Measurements from ENCODE around the gene BSDC1.

Gene BSDC1

DNA sequence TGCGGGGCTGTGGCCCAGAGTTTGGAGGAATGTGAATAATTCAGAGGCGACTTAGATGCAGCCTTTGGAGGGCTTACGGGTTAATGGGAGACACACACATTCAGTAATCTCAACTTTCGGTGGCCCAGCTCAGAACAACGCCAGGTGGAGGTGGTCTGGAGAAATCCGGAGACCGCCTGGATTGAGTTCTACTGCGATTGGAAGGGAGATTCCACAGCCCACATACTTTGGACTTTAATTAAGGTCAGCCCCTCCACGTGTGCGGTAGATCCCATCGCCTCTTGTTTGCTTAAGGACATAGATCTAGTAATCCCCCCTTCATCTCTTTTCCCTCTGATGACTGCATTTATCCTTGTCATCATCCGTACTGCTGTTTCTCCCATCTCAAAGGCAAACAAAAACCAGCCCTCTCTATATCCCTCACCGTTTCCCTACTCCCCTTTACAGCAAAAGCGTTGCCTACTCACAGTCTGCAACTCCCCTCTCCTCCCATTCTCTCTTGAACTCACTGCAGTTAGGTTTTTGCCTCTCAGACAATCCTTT lies 720 bp upstream of the BSDC1 start:
- no peak for DNase-seq (ENCODE audit: low read depth, low spot score)

- no peak for DNase-seq (ENCODE audit: low read depth, low spot score)
These were observed 455 bp downstream of the BSDC1 start for GRCh38 chr1:32393832-32394140.

DNA sequence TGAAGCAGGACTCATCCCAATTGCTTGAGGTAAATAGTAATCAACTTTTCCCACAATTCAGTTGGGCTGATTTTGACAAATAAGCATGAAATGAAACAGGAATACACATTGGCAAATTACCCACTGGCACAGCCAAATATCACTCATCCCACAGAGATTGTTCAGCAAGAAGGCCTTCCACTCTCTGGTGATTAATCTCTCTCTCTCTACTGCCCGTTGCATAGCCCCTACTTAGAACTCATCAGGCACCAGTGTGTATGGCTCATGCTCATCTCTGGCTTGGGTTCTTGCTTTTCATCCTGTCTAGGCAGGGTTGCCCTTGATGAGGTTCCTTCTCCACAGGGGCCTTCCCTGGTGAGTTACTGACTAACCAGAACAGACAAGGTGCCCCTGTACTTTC lies 1.1 kb downstream of the BSDC1 start:
- no peak for DNase-seq (ENCODE audit: low read depth, low spot score)

- DNase-seq (ENCODE audit: low read depth, low spot score), result no peak
These were observed 1.9 kb downstream of the BSDC1 start for GRCh38 chr1:32392325-32392724.

DNA sequence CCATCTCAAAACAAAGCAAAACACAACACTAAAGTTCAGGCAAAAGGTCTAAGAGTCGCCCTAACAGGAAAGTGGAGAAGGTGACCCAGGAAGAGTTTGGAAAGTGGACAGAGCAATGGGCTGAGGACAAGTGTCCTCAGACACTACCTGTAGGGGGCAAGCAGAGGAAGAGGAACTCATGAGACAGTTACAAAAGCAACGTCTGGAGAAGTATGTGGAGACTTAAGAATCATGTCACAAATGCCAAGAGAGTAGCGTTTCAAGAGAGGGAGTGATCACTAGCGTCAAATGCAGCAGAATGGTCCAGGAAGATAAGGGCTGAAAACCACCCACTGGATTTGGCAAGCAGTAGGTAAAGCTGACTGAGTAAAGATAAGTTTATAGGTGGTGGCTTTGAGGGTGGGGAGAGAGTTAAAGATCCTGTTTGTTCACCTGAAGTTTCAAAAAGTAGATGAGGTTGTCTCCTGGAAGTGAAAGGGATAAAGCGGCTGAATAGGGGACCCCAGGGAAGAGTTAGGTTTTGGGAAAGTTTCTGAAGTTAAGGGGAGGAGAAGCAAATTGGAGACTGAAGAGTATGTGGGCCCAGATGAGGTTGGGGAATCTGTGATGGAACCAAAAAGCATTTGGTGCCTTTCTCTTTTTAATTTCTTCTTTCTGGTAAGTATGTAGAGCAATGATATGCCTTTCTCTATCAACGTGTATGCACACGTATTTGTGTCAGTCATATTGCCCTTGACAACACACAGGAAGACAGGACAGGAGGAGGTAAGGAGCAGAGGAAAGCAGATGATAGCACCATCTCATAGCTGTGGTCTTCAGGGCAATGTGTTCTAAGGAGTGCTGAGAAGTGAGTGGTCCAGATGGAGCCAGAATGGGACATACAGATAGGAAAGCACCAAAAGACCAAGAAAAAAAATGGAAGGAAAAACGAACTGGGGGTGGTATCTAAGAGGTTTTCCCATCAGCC lies 3.1 kb downstream of the BSDC1 start:
- DNase-seq (ENCODE audit: low read depth, low spot score), result no peak

- no peak for DNase-seq (ENCODE audit: low read depth, low spot score)
These were observed 5.6 kb downstream of the BSDC1 start for GRCh38 chr1:32388641-32389040.

DNA sequence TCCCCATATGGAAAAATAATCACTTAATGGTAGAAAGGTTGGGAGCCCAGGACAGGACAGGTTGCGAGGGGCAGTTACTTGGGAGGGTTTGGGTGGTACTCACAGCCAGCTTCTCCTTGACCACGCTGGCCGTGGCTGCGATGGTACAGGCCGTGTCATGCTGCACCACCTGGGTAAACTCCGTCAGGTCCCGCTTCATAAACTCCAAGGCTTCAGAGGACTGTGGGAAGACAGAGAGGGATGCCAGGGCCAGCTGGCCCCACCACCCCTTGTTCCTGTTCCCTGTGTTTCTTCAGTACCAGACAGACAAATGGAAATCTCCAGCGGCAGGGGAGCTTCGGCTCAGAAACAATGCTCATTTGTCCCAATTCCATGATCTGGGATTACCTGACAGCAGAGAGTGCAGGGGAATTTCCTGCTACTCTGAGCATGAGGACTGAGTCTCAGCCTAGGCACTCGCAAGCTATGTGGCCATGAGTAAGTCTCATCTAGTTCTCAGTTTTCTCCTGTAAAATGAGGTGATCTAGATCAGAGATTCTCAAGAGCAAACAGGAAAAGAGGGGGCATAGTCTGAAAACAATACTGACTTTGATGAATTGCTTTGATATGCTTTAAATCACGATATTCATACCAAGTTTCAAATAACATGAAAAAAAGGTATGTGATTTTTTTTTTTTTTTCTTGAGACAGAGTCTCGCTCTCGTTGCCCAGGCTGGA lies 7.4 kb downstream of the BSDC1 start:
- DNase-seq (ENCODE audit: low read depth, low spot score), result no peak

DNA sequence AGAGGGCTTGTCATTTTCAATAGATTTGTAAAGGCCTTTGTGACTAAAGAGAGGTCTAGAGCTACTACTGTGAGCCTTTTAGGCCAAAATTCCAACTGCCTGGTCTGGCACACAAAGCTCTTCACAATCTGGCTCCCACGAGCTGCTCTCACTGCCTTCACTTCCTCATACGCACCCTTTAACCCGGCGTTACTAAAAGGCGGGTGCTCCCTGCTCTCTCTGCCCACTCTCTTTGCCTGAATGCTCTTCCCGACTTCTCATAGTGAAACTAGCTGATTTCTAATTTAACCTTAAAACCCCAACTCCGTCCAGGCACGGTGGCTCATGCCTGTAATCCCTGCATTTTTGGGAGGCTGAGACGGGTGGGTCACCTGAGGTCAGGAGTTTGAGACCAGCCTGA lies 14.2 kb downstream of the BSDC1 start:
- no peak for DNase-seq (ENCODE audit: low read depth, low spot score)

- no peak for DNase-seq (ENCODE audit: low read depth, low spot score)
These were observed 16.6 kb downstream of the BSDC1 start for GRCh38 chr1:32377541-32378220.

GRCh38 chr1:32376199-32376598 lies 18.0 kb downstream of the BSDC1 start:
- no peak for DNase-seq (ENCODE audit: low read depth, low spot score)

GRCh38 chr1:32373996-32374592 lies 20.1 kb downstream of the BSDC1 start:
- no peak for DNase-seq (ENCODE audit: low read depth, low spot score)

DNA sequence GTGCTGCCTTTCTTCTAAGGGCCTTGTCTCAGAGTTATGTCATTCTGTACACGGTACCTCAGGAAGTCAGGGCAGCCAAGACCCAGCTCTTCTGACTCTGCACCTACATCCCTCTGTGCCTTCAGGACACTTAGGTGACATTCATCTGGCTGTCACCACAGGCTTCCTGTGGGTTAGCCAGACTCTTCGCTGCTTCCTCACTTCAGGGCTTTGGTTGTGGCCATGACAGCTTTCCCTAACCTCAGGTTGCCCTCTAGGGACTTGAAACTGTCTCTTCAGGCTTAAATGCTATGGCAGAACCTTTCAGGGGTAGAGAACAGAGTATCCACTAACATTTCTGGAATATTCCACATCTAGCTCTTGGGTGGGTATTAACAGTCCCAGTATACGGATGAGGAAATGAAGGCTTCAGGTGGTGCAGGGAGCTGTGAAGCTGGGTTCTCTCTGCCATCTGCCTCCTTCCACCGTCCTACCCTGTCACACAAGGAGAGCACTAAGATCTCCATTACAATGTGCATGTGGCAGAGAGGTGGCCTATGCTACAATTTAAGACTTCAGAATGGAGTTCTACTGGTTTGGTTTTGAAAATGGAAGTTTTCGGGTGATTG lies 22.0 kb downstream of the BSDC1 start:
- no peak for DNase-seq (ENCODE audit: low read depth, low spot score)

DNA sequence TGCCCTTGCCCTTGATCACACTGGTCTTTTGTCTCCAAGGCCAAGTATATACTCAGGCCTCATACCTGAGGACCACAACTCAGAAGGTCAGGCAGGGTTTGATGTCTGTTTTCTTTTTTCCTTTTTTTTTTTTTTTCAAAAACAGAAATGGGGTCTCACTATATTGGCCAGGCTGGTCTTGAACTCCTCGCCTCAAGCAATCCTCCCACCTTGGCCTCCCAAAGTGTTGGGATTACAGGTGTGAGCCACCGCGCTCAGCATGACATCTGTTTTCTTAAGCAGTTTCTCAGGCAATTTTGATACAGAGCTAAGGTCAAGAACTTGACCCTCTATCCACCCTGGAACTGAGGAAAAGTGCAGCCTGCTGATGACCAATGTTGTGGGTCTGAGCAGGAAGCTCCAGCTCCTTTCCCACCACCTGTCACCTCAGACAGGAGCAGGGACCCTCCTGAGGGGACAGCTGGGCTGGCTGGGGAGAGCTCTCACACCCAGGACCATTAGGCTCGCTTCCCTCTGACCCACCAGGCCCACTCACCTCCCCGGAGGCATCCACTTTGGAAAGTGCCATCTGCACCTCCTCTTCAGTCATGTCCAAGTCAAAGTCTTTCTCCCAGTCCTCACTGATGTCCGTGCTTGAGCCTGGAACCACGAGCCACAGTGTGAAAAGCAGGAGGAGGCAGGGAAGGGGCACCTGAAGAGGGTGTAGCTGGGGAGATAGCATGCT lies 26.2 kb downstream of the BSDC1 start:
- no peak for DNase-seq (ENCODE audit: low read depth, low spot score)

- no peak for DNase-seq (ENCODE audit: low read depth, low spot score)
These were observed 28.8 kb downstream of the BSDC1 start for GRCh38 chr1:32365445-32365844.

GRCh38 chr1:32364836-32365235 lies 29.4 kb downstream of the BSDC1 start:
- no peak for DNase-seq (ENCODE audit: low read depth, low spot score)

DNA sequence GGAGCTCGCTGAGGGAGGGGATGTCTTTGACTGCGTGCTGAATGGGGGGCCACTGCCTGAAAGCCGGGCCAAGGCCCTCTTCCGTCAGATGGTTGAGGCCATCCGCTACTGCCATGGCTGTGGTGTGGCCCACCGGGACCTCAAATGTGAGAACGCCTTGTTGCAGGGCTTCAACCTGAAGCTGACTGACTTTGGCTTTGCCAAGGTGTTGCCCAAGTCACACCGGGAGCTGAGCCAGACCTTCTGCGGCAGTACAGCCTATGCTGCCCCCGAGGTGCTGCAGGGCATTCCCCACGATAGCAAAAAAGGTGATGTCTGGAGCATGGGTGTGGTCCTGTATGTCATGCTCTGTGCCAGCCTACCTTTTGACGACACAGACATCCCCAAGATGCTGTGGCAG lies 30.5 kb downstream of the BSDC1 start:
- DNase-seq (ENCODE audit: low read depth, low spot score), result no peak

- no peak for DNase-seq (ENCODE audit: low read depth, low spot score)
These were observed 31.5 kb downstream of the BSDC1 start, which contains the start of the genes FAM229A and TSSK3 for GRCh38 chr1:32362474-32363313. Gene FAM229A, minus strand, starts transcription at chr1:32362485. Its CDS starts 394 bp downstream, at chr1:32362091. Gene TSSK3, plus strand, starts transcription at chr1:32362539. Its CDS starts 163 bp downstream, at chr1:32362702.

GRCh38 chr1:32361674-32362473 lies 32.4 kb downstream of the BSDC1 start:
- DNase-seq (ENCODE audit: low read depth, low spot score), result no peak

- no peak for DNase-seq (ENCODE audit: low read depth, low spot score)
These were observed 33.0 kb downstream of the BSDC1 start for GRCh38 chr1:32361308-32361673.

All from smooth muscle cell of the brain vasculature (primary cell).